Fibroblast of skin of right quadriceps (primary cell): ENCODE results near the gene MAGI3.

Source experiments
- DNase-seq: peaks from one replicate; pipeline ENCODE4 v3.0.0-alpha.2; 2013

MAGI3 gene

DNA sequence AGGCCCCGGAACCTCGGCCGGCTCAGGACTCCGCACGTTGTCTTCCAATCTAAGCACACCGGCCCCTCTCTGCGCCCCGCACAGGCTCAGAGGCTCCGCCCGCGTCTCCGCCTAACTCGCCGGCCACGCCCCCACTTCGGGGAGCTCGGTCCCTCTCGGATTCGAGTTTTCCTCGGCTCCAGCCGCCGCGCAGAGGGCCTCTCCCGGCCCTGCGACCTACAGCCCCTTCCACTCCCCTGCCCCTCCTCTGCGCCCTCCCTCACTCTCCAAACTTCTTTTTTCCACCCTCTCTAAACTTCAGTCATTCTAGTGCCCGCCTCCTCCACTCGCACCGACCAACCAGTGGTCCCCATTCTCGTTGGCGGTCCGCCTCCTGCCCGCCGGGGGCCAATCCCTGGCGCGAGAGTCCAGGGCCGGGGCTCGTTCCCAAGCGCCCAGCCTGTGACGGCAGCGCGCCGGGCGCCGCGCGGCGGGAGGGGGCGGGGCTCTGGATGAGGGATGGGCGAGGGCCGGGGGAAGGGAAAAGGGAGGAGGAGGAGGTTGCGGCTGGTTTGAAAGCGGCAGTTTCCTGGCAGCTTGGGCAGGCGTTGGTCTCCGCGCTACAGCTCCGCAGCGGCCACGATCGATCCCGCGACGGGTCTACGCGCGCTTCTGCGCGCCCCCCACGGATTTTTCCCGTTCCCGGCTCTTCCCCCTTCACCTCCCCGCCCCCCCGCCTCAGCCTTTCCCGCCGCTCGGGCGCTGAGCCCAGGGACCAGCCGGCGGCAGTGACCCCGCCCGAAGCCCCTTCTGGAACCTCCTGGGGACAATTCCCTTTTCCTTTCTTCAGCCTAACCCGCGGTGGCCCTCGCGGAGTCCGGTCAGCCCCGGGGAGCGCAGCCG, at the start of gene MAGI3:
TSS of gene MAGI3 (plus strand) at position 563 of the 882 bp plus-strand sequence. CDS start 519 bp downstream, outside the sequence.
- peak; percentile 99 for DNase-seq

DNA sequence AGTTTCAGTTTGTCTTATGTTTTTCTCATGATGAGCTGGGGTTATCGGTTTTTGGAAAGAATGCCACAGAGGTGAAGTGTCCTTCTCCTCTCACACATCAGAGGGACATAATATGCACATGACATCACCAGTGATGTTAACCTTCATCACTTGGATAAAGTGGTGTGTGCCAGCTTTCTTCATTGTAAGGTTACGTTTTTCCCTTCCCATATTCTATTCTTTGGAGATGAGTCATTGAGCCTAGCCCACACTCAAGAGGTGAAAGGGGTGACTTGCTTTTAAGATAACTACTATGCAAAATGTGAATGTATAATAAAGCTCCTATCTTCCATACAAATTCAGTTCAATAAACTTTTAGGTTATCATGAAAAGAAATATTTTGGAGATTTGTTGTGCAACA, 36.7 kb upstream of the MAGI3 start:
- DNase-seq = no peak

DNA sequence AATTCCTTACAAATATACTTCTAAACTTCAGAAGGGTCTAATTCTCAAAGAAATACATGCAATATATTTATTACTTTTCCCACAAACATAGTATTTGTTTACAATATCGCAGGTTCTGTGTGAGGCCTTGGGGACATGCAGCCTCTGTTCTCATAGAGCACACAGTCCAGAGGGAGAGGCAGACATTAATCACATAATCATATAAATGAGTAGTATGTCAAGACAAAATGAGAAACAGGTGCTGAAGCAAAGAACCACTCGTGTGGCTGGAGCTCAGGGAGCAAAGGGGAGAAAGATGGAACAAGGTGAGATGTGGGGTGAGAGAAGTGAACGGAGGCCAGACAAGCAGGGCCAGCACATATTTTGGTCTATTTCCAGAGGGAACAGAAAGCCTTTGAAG, 26.4 kb upstream of the MAGI3 start:
- DNase-seq = no peak

DNA sequence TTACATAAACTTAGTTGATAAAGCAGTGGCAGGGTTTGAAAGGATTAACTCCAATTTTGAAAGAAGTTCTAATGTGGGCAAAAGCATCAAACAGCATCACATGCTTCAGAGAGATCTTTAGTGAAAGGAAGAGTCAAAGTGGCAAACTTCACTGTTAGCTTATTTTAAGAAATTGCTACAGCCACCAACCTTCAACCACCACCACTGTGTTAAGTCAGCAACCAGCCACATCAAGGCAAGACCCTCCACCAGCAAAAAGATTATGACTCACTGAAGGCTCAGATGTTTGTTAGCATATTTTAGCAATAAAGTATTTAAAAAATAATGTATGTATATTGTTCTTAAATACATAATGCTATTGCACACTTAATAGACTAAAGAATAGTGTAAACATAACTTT, 21.3 kb upstream of the MAGI3 start:
- DNase-seq = no peak

DNA sequence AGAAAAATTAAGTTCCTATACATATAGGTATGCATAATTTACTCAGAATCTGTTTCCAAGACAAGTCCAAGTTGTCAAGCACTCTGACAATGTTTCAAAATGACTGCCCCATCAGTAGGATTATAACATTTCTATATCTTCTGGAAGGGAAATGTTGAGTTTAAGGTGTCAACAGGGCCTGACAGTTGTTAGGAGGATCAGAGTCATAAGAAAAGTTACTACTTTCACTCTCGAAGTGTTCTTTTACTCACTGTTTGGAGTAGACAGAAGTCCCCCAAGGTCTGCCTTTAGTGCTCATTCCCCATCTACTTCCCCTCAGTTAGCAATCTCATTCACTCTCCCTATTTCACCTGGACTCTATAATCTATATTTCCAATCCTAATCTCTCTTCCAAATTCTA, 20.6 kb upstream of the MAGI3 start:
- no peak for DNase-seq

DNA sequence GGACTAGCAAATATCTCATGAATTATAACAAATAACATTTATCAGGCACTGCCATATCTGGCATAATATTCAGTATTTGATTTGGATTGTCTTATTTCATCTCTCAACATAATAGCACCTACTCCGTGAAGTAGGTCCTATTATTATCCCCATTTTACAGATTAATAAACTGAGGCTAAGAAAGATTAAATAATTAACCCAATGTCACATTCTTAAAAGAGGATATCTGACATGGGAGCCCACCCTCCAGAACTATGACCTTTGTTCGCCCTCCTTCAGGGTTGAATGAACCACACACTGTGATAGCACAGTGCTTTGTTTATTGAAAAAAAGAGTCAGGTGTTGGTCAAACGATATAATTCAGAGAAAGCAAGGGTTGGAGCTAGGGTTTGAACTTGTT, 19.4 kb upstream of the MAGI3 start:
- DNase-seq = no peak

DNA sequence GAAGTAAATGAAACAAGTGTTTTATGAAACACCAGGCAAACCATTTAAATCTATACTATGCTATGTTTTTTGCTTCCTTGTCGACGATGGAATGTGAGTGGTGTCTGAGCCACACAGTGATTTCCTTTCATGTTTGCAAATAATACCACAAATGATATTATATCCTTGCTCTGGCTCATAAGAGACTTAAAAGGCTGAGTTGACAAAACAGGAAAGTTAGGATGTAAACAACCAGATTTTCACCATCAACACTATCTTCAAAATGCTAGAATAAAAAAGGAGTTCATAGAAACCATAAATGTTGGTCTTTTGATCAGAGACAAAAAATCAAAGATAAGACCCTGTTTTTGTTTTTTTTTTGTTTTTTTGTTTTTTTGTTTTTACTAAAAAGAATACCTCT, 17.8 kb upstream of the MAGI3 start:
- no peak for DNase-seq

DNA sequence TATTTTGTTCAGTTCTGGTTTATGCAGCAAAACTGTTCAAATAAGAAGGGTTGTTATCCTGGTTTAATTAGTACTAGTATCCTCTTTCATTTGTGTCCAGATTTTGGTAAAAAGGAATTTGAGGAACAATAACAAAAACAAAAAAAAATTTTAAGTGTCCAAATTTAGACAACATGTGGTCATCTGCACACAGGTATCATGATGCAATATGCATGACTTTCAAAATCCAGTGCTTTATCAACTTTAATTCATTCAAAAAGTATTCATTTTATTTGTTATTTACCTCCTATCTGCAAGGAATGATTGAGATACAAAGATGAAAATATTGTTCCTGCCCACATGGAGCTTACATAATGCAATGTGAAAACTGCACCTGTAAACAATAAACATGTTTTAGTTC, 16.7 kb upstream of the MAGI3 start:
- DNase-seq = no peak

DNA sequence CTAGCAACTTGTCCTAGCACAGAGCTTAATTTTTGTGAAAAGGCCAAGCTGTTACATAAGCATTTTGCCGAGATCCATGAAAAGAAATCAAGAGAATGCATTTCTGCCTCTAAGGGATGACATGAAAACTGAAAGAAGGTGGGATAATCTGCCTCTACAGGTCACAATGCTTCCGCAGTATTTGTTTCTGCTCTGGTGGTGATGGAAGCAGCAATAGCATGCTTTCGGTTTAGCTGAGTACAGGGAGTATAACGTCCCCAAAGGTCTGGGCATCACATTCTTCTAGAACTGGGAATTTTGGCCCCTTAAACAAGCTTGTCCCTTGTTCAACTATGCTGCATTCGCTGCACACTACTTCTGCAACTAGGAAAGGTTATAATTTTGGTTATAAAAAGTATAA, 14.4 kb upstream of the MAGI3 start:
- DNase-seq = no peak

DNA sequence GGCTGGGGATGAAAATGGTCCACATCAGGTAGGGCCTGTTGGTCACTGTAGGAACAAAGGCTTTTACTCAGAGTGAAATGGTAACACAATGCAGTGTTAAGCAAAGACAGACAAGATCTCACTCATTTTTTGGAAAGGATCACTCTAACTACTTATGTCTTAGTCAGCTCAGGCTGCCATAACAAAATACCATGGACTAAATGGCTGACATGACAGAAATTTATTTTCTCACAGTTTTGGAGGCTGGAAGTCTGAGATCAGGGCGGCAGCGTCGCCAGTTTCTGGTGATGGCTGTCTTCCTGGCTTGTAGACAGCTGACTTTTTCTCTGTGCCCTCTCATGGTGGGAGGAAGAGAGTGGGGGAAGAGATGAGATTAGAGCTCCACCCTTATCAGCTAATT, 10.2 kb upstream of the MAGI3 start:
- no peak for DNase-seq

DNA sequence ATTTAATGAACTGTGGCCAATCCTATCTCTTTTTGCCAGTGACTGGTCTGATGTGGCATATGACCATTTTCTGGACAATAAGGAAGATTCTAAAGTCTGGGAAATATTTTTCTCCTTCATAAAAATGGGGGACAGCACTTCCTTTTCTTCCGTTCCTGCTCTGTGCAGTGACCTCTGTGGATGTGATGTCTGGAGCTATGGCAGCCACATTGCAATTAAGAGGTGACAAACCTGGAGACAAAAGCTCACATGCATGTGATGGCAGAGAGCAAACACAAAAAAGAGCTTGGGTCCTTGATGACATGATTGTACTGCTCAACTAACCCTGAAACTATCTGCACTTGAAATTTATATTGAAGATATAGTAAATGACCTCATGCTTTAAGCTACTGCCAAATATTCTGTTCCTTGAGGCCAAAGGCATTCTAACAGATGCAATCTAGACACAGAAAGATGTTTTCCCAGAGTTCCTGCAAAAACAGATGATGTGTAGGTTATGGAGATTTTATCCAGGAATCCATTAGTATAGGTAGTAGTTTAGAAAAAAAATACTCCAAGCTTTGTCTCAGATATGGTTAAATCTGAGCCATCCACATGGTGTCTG, 2.2 kb upstream of the MAGI3 start:
- DNase-seq = no peak

DNA sequence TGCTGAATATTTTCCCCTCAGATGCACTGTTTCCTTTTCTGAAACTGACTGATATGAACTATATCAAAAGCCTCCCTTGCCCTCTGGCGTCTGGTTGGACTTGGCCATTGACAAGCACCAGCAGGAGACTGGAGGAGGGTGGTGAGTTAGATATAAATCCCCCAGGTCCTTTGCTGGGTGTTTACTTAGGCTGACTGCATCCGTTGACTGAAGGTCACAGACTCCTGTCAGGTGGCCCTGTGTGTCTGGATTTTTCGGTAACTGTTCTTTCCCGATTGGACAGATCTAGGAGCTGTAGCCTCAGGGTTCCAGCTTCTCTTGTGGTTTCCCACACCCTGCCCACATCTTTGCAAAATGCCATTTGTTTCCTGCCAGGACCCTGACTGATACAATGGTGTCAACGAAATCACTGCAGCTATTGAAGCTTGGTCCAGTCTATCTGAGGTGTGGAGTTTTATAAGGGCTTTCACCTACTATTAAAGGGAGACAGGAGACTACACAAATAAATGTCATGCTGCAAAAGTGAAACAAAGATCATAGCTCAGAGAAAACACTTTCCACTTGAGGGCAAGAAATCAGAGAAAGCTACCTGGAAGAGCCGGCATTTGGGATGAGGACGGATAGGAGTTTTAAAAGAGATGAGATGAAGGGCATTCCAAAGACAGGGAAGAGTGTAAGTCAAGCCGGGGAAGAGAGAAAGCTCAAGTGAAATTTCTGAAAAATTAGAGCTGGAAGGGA, 1.5 kb upstream of the MAGI3 start:
- no peak for DNase-seq

DNA sequence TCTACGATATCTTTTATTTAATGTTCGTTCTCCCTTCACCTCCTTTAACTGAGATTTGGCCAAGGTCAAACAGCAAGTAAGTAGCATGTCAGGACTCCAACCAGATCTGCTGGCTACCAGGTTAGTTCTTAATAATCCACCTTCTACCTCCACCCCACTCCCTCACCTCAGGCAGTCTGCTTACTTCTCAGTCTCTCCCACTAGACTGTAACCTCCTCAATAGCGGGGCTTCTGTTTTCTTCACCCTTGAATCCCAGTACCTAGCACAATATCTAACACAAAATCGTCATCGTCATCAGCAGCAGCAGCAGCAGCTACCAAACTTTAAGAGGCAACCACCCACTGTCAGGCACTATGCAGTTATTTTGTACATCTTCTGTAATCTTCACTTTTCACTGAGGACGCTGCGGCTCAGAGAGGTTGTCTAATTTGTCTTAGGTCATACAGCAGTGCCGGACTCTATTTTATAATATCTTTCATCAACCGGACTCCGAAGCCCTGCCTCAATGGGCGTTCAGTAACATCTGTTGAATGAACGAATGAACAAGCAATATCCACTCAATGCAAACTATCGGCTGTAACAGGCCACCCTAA, 859 bp upstream of the MAGI3 start:
- DNase-seq = no peak

DNA sequence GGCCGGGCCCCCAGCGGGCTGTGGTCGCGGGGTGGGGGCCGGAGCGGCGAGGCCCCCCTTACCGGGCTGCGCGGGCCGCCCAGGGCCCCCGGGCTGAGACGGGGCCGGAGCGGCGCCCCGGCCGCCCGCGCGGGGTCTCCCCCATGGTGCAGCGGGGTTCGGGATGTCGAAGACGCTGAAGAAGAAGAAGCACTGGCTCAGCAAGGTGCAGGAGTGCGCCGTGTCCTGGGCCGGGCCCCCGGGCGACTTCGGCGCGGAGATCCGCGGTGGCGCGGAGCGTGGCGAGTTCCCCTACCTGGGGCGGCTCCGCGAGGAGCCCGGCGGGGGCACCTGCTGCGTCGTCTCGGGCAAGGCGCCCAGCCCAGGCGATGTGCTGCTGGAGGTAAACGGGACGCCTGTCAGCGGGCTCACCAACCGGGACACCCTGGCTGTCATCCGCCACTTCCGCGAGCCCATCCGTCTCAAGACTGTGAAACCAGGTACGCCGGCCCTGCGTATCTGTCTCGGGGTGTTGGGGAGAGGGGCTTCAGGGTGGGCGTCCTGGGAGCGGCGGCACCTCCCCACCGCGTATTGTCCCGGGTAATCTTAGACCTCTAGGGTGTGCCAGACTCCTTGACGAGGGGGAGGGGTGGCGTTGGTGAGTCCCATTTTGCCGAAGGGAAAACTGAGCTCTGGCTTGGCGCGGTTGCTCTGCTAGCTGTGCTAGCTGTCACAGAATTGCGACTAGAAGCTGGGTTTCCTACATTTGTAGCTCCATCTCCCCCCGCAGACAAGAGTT, 745 bp downstream of the MAGI3 start:
- peak; percentile 17 for DNase-seq

DNA sequence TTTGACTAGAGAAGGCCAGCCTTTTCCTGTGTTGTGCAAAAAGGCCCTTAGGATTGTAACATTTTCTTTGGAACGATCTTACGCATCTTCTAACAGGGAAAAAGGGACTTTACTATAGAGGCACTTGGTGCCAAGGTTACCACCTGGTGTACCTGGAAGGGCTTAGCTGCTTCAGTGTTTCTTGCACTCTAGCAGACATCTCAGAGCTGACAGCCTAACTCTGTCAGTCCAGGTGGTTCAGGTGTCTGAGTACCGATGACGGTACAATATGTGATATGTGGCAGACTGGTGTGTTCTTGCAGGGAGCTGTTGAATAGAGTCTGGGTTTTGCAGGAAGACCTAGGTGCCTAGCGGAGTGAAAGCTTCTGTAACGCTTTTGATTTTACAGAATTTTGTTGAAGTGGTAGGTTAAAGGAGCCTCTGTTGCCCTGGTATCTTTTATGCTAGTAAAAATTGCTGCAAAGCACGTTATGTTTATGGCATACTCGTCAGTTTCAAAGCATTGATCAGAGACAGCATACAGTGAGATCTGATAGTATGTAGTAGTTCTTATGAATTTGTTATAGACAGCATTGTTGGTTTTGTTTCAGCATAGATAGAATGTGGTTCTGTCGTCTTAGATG, 1.4 kb downstream of the MAGI3 start:
- DNase-seq = no peak

DNA sequence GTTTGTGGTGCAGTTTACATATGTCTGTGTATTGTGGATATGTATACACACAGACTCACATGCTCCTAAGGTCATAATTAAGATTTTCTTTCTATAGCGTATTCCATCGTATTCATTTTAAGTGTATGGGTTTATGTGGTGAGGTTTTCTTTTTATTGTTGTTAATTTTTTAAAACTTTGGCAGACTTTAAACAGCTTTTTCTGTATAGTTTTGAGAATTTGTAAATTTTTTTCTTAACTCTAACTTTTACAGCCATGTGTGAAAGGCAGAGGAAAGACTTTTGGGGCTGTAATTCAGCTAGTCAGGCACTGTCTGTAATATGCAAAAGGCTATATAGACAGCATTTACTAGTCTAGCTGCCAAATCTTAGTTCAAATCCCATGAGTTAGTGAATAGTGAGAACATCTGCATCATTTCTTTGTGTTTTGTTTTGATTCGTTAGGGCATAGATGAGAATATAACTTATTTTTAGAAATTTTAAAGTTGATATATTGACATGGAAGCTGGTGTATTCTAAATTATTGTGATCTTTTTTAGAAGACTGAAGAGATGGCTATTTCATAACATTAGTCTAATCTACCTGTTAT, 2.3 kb downstream of the MAGI3 start:
- DNase-seq = no peak

DNA sequence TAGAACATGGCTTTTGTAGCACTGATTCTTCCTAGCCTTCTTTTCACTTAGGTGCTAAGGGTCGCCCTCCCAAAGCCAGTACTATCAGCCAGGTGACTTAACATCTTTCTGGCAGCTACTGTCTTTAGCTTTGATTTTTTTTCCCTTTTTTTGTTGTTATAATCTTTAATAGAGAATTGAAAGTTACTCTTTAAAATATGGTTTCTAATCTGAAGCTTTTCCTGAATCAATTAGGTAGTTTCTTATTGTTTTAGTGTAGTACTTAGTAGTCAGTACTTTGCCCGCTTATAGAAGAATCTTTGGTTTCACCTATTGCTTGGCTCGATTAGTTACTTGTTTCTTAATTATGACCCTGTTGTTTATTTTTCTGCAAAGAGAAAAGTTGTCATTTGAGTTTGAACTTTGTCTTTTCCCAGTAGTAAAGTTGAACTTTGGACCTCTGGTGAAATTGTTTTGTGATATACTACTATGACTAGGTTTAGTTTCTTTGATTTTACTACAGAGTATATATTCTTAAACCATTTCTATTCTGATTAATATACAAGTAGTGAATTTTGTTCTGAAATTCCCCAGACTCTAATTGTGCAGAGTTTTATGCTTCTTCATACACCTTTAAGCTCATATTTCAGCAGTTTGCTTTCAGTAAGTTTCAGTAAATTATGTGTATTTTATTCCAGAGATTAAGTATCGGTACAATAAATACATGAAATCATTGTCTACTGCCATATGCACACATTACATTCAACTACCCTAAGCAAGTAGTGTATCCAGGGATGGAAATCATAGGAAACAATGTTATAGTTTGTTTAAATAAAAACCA, 3.9 kb downstream of the MAGI3 start:
- no peak for DNase-seq

DNA sequence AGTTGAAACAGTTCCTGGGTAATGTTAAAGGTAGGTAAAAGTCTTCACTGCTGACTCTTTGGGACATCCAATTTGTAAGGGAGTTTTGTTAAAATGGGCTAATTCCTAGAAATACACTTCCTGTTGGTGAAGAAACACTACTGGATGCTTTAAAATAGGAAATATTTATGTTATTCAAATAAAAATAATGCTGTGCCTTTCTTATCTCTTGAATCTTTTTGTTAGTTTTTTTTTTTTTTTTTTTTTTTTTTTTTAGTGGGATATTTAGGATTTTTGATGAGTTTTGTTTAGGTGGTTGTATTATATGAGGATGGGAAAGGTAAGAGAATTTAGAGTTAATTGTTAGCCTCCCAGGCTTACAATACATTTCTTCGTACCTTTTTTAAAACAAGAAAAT, 4.5 kb downstream of the MAGI3 start:
- no peak for DNase-seq

DNA sequence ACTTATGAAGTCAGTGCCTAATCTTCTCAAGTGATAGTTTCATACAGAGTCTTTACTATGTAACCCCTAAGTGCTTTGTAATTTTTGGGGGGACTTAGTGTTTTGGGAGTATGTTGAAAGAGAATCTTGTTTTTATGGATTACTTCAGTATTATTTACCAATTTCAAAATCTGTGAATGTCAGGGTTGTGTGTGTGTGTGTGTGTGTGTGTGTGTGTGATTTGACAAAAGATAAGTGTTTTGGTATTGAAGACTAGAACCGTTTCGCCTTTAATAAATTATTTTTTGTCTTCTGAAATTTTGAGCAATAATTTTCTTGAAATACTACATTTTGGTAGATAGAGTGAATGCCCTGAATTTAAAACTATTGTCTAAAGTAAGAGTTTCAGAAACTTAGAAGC, 5.8 kb downstream of the MAGI3 start:
- no peak for DNase-seq

DNA sequence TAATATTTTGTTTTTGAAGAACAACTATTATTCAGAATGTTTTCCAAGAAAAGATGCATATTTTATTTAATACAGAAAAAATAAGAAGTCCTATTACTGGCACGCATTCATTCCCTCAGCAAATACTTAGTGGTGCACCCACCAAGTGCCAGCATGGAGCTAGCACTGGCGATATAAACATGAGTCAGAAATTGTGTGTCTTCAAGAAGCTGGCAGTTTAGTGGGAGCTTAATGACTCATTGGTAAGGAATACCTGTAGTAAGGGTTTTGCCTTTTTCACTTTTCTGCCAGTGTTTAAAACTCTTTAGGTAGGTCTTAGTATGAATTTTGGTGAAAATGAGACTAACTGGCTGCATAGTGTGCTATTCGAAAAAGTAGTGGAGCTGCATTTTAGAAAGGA, 6.3 kb downstream of the MAGI3 start:
- DNase-seq = peak; percentile 58

DNA sequence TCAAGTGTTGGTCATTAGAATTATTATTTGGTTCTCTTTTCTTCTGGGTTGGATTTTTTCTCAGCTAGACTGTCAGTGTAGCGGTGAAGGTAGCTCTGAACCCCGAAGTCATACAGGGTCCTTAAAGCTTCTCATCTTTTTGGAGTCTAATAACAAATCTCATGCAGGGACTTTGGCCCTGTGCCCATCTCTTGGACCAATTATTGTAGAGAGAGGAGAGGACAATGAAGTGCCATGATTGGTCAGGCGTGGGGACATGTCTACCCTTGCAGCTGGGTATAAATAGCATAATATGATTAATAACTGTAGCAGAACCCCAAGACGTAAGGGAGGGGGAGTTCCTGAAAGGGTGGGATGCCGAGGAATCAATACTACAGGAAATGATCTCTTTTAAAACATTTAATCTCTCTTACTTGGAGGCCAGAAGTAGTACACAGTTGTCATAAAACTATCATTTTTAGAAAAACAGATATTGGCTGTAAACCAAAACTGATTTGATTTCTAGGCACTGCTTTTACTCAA, 8.8 kb downstream of the MAGI3 start:
- no peak for DNase-seq
